Ovary (tissue), 9 donors: Measurements from ENCODE around the gene TMEM9. TPM values are rescaled to one million over a fixed set of nuclear protein-coding genes. Genes with fewer than 3 reads are reported as not detected.

Experiments
- DNase-seq, 5 donors: peaks; one replicate each; pipeline ENCODE4 v3.0.0-alpha.2; 2019 to 2020
- H3K27ac ChIP-seq, 2 donors: fragments of 200-600 bp; one replicate each; pipeline versions ENCODE4 v1.5.1 to v1.8.0; 2019 to 2022
- H3K27me3 ChIP-seq: fragments of 200-600 bp; one replicate; pipeline ENCODE4 v1.8.0; 2022
- H3K36me3 ChIP-seq: fragments of 200-600 bp; sonication (generic); one replicate; pipeline ENCODE4 v1.5.1; 2019
- H3K4me1 ChIP-seq: one replicate; pipeline ENCODE4 v1.8.1; 2013; ENCODE audit warnings: mild to moderate bottlenecking, moderate library complexity; ENCODE audit not compliant: insufficient read depth
- H3K4me3 ChIP-seq: fragments of 200-600 bp; sonication (generic); one replicate; pipeline ENCODE4 v1.5.1; 2017
- H3K9me3 ChIP-seq, 2 donors: fragments of 200-600 bp in 1 of 2; sonication (generic) in 1 of 2; one replicate each; pipeline versions ENCODE4 v1.5.1 to v1.8.1; 2013 to 2019; ENCODE audit warnings: mild to moderate bottlenecking in 1 of 2, moderate library complexity in 1 of 2
- CTCF ChIP-seq, 3 donors: fragments of 450-650 bp in 2 of 3; fragments of 200-600 bp in 1 of 3; IDR thresholded peaks; one replicate each; pipeline versions ENCODE4 v1.5.1 to v1.8.0; 2016 to 2022; ENCODE audit warnings: antibody characterized with exemption in 3 of 3, mild to moderate bottlenecking in 1 of 3
- EP300 ChIP-seq: sonication (generic); formaldehyde crosslinking; IDR thresholded peaks from one replicate; pipeline ENCODE4 v1.6.1; 2017; ENCODE audit warnings: antibody characterized with exemption
- POLR2A ChIP-seq: fragments of 450-650 bp; IDR thresholded peaks from one replicate; pipeline ENCODE4 v1.6.1; 2017; ENCODE audit warnings: antibody characterized with exemption, mild to moderate bottlenecking, moderate library complexity
- WGBS, 3 donors: extraction: QIAGEN DNeasy Blood & Tissue Kit in 1 of 3; methylation state at CpG; one replicate each; pipeline versions ENCODE4 v1.1.5 to v1.1.7; 2013 to 2017; 5-methylcytosine and 5-hydroxymethylcytosine counted together
- intact Hi-C, 4 donors: fragments of 100-400 bp; cut with DNase I; formaldehyde crosslinking; loops; one replicate each; pipeline versions ENCODE4 v1.11.0 to v1.15.1; 2022 to 2023
- polyA plus RNA-seq, 2 donors: library from polyadenylated mRNA; stranded (reverse); fragments of 200-250 nt in 1 of 2; fragments of 350-450 nt in 1 of 2; fragmentation: Illumina TruSeq in 1 of 2; extraction: RNeasy Lipid Tissue Mini Kit (QIAGEN cat#74804) in 1 of 2; gene quantifications; one replicate each; pipeline ENCODE4 v1.2.3, GENCODE V29; 2013 to 2014
- total RNA-seq, 7 donors: library from RNA; depleted of rRNA in 2 of 7; stranded (reverse); fragments of >200 nt in 2 of 7; fragmentation: NEBNext Ultra II Directional in 3 of 7; extraction: Animal tissue kit (Norgen Biotek cat#: 25700) in 3 of 7; gene quantifications; one replicate each; pipeline versions ENCODE4 v1.1.0 to v1.2.4, GENCODE V29; 2016 to 2023
- donor health status: DM: no; HTN: no; CAD: no; lungs with moderate emphysema.
- donor health status: DM: no; HTN: no; CAD: no.
- donor health status: Bipolar disorder and iron deficiency.
- donor health status: DM: yes; HTN: yes; CAD: no.
- donor health status: DM: no; HTN: no; CAD: no.
- donor health status: DM: yes; HTN: yes; CAD: no.

TMEM9 gene
- total and polyA plus RNA-seq, 9 donors, result 49.5 to 114 (median 88.8) TPM

GRCh38 chr1:201180141-201180540 is 25.9 kb upstream of the TMEM9 start:
- no peak overlapping the region for H3K4me3 ChIP-seq
- TF ChIP-seq POLR2A (no peak), CTCF (IDR thresholded peaks at IDR 0.05) (no peak), EP300 (no peak)
- H3K27me3 ChIP-seq, result no peaks in the 10 kb centered on the region
- peaks cover 4% of the 10 kb centered on the region for H3K4me1 ChIP-seq
- no peak for DNase-seq
- no peak overlapping the region for H3K27ac ChIP-seq
- H3K36me3 ChIP-seq, result no peaks in the 10 kb centered on the region
- intact Hi-C loops, result no loop called here
- H3K9me3 ChIP-seq, result no peaks in the 10 kb centered on the region
- 50 to 52% (median 51%) methylated on average over 1 of the region's 1 CpG for WGBS, 3 donors

GRCh38 chr1:201178718-201179117 is 24.4 kb upstream of the TMEM9 start:
- H3K4me1 ChIP-seq, result peaks cover 1% of the 10 kb centered on the region
- DNase-seq, result no peak
- no peak overlapping the region for H3K4me3 ChIP-seq
- H3K36me3 ChIP-seq, result no peaks in the 10 kb centered on the region
- no peak for TF ChIP-seq CTCF (IDR thresholded peaks at IDR 0.05)
- no peak for TF ChIP-seq POLR2A
- TF ChIP-seq EP300, result no peak
- H3K9me3 ChIP-seq, result no peaks in the 10 kb centered on the region
- no peak overlapping the region for H3K27ac ChIP-seq
- H3K27me3 ChIP-seq, result no peaks in the 10 kb centered on the region
- intact Hi-C loops, result no loop called here
- WGBS, 3 donors, result 51 to 66% (median 57%) methylated on average over 3 of the region's 3 CpGs

- no peak for DNase-seq
- intact Hi-C loops, result no loop called here
- H3K4me1 ChIP-seq, result no peaks in the 10 kb centered on the region
- TF ChIP-seq CTCF (IDR thresholded peaks at IDR 0.05) (no peak), EP300 (no peak), POLR2A (no peak)
- no peak overlapping the region for H3K4me3 ChIP-seq
- no peak overlapping the region for H3K27ac ChIP-seq
- WGBS, 3 donors, result 64 to 69% (median 69%) methylated on average over 2 of the region's 2 CpGs
- H3K36me3 ChIP-seq, result no peaks in the 10 kb centered on the region
- H3K9me3 ChIP-seq, result no peaks in the 10 kb centered on the region
- no peaks in the 10 kb centered on the region for H3K27me3 ChIP-seq
These were observed 22.7 kb upstream of the TMEM9 start for GRCh38 chr1:201176940-201177339.

- TF ChIP-seq EP300 (no peak), POLR2A (no peak), CTCF (IDR thresholded peaks at IDR 0.05) (no peak)
- intact Hi-C loops, result no loop called here
- 76 to 80% (median 78%) methylated on average over 7 of the region's 7 CpGs for WGBS, 3 donors
These were observed 21.7 kb upstream of the TMEM9 start for GRCh38 chr1:201175820-201176500.

More at GRCh38 chr1:201175820-201176500, 21.7 kb upstream of the TMEM9 start:
- no peaks in the 10 kb centered on the region for H3K9me3 ChIP-seq
- no peak overlapping the region for H3K4me3 ChIP-seq
- no peaks in the 10 kb centered on the region for H3K4me1 ChIP-seq
- H3K27ac ChIP-seq, result no peak overlapping the region
- no peak for DNase-seq
- no peaks in the 10 kb centered on the region for H3K27me3 ChIP-seq
- H3K36me3 ChIP-seq, result no peaks in the 10 kb centered on the region
